ENCODE measurements around the gene SLIT3. TPM values are rescaled to one million over a fixed set of nuclear protein-coding genes. Genes with fewer than 3 reads are reported as not detected.

Gene SLIT3
- total RNA-seq, 1 donor from 2014 or later: 0.66 TPM

DNA sequence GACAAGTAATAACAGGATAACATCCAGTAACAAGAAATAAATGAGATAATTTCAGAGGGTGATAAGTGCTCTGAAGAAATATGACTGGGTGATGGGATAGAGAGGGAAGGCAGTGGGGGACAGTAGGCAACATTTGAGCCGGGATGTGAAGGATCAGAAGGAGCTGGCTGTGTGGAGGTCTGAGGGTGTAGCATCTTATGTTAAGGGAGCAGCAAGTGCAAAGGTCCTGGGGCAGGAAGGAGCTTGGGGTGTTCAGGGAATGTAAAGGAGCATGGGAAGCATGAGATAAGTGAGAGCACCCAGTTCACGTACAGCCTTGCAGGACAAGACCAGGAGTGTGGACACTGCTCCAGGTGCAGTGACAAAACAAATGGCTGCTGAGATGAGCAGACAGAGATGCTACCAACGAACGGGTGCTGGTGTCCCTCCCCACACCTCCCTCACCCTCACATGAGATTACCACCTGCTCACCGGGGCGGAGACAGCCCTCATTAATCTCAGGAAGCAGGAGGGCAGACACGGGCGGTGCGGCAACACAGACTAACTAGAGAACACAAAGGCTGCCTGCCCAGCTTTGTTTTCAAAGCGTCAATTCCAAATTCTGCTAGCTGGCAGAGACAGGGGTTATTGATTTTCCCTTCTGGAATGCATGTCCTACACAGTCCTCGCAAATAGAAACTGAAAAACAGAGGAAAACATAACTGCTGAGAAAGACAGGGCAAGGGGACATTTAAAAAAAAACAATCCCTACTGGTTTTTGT is 423.6 kb downstream of the SLIT3 start:
- intact Hi-C loops (cut with micrococcal nuclease): no loop called here

GRCh38 chr5:168876419-168876818 is 424.5 kb downstream of the SLIT3 start:
- intact Hi-C loops (cut with micrococcal nuclease): no loop called here

DNA sequence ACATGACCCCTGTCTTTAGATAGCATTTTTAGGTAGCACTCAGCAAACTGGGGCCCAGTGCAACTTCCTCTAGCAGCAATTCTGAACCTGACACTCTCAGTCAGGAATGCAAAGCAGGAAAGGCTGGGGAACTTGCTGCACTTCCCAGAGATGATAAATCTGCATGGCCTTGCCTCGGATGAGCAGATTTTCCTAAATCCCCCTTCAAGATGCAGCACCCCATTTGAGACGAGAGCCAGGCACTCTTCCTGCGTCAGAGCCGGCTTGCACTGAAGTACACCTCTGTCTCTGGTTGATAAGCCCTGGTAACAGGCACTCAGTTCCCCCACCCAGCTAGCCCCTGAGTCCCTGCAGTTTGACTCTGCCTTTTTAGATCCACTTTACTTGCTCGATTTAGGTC is 425.1 kb downstream of the SLIT3 start:
- intact Hi-C loops (cut with micrococcal nuclease): no loop called here

GRCh38 chr5:168874713-168875380 is 426.1 kb downstream of the SLIT3 start:
- intact Hi-C loops (cut with micrococcal nuclease): no loop called here

DNA sequence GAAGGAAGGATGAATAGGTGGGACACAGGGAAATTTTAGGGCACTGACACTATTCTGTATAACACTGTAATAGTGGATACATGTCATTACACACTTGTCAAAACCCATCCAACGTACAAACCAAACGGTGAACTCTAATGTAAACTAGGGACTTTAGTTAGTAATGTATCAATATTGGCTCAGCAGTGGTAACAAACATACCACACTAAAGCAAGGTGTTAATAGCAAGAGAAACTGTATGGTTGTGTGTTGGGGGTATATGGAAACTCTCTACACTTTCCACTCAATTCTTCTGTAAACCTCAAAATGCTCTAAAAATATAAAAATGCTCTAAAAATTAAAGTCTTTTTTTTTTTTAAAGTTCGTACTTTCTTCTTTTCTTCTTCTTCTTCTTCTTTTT is 428.7 kb downstream of the SLIT3 start:
- intact Hi-C loops (cut with micrococcal nuclease): no loop called here

DNA sequence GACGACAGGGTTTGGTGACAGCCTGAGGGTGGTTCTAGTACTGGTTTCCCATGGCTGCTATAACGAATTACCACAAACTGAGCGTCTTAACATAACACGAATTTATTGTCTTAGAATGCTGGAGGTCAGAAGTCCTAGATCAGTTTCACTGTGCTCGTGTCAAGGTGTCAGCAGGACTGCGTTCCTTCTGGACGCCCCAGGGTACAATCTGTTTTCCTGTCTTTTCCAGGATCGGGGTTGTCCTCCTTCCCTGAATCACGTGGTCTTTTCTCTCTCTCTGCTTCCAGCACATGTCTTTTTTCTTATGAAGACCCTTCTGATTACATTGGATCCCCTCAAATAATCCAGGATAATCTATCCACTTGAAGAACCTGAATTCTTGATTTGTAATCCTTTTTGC is 430.0 kb downstream of the SLIT3 start:
- intact Hi-C loops (cut with micrococcal nuclease): no loop called here

DNA sequence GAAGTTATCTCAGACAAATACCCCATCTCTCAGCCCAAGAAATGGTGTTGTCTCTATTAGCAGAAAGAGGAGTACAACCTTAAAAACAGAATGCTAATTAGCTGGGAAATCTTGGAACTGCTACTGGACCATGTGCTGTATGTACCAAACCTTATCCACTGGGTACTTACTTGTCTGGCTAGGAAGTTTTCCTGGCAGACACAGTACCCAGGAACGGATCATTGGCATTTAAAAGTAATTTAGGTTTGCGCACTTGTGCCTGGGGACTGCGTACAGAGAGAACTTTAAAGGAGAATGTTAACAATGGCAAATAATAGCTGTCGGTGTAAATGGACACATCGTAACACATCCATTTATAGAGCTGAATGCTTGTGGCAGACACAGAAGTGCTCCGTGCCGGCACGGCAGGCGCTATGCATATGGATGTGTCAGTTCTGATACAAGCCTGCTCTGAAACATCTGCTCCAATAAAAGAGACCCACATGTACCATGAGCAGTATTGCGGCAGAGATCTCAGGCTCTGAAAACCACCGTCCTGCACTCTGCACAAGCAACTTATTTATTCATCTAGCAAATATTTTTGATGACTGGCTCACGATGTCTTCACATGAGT is 431.2 kb downstream of the SLIT3 start:
- intact Hi-C loops (cut with micrococcal nuclease): no loop called here

- intact Hi-C loops (cut with micrococcal nuclease): no loop called here
Measured at GRCh38 chr5:168867241-168867640, 433.7 kb downstream of the SLIT3 start.

DNA sequence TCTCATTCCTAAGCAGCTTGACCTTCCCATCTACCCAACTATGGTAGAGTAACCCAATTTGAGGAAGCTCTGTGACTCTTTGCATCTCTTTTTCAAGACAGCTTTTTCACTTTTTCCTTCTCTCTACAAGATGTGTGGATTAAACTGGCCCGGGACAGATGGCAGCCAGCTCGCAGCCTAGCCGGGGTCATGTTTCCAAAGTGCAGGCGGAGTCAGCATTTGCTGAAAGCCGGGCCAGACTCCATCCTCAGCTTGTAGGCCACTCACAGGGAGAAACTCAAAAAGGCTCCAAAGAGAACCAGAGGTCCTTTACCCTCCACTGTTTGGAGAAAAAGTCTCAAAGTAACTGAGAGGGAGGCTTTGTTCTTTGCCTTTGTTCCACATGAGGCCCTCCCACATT is 435.0 kb downstream of the SLIT3 start:
- intact Hi-C loops (cut with micrococcal nuclease): no loop called here

- intact Hi-C loops (cut with micrococcal nuclease): no loop called here
Measured at GRCh38 chr5:168863021-168863420, 437.9 kb downstream of the SLIT3 start.

GRCh38 chr5:168860503-168860902 is 440.4 kb downstream of the SLIT3 start:
- intact Hi-C loops (cut with micrococcal nuclease): no loop called here

DNA sequence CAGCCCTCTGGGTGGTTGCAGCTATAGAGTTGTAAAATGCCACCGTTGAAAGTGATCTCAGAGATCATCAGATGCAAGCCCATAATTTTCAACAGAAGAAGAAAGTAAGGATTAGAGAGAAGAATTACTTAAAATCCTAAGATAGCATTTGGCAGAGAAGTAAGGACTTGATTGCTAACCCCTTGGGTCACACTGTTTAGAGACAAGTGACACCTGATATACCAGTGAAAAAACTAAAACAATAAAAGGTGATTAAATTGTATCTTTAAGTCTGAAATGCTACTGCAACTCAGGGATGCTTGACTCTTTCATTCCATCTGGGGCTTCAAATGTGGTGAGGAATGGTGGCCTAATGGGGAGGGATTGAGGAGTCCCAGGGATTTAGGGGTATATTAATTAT is 440.9 kb downstream of the SLIT3 start:
- intact Hi-C loops (cut with micrococcal nuclease): no loop called here

DNA sequence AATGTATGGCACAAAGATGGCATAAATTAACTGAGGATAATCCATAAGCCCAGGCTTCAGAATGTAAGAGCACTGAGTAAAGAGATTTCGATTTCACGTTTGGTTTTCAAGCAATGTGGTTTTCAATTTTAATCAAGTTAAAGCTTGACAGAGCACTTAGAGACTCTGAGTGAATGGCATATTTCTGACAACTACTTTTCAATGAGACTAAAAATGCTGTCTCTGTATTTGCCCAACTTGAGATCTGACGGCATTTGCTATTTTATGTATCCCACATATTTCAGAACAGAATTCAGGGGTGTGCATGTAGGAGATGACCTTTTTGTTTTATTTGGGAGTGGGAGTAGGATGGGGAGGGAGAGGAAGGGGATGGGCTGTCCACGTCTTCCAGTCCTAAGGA is 441.5 kb downstream of the SLIT3 start:
- intact Hi-C loops (cut with micrococcal nuclease): no loop called here

DNA sequence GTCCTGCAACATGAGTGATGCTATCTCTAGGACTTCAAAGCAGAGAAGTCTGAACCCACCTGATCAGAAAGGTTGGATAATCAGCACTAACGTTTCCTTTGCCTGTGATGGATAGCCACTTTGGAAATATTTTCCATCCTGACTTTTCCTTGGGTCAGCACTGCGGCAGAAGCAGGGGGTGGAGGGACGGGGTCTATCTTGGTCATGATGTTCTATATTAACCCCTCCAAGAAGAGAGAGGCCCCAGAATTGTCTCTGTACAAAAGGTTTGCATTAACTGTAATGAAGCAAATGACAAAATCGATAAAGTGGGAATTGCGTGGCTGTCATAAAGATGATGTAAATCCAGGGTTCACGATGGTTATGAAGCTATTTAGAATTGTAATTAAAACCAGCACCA is 441.9 kb downstream of the SLIT3 start:
- intact Hi-C loops (cut with micrococcal nuclease): no loop called here

- intact Hi-C loops (cut with micrococcal nuclease): no loop called here
Measured at GRCh38 chr5:168858371-168858770, 442.6 kb downstream of the SLIT3 start.

- intact Hi-C loops (cut with micrococcal nuclease): loop anchor here (5.0 kb wide), 1 partner anchor 52 kb away; no protein-coding TSS in a partner anchor
Measured at GRCh38 chr5:168853972-168854371, 447.0 kb downstream of the SLIT3 start.

DNA sequence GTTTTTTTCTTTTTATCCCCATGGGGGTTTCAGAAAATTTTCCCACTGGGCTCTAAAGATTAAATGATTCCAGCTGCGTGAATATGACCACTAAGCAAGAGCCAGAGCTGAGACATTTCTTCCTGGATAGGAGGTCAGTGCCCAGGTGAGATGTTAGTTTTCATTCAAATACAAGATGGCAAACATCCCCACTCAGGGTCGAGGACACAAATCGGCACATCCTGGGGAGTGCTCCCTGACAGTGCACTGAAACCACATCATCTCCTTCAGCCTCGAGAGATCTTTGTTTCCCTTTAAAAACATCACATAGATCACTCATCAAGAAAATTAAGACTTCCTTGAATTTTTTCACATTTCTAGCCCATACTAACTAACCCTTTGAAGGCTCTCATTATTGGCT is 448.6 kb downstream of the SLIT3 start:
- intact Hi-C loops (cut with micrococcal nuclease): loop anchor here (1.0 to 5.0 kb wide), 3 partner anchors 16 to 273 kb away; partner anchors contain the start of gene PANK3

DNA sequence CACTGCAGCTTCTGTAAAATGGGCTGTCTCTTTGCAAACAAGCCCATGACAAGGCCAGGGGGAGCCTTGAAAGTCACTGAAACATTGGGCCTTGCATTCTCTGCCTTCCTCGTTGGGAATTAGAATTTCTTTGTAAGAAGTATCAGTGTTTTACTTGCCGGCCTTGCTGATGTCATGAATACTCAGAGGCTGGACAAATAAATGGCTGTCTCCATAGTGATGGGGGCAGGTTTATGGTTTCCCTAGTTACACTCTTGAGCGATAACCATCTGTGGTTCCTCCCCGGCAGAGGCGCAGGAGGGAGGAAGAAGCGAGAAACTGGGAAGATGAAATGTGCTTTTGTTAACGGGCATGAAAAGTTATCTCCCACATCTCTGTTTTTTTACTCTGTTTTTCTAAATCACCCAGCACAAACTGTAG is 449.0 kb downstream of the SLIT3 start:
- intact Hi-C loops (cut with micrococcal nuclease): loop anchor here (1.0 to 5.0 kb wide), 3 partner anchors 16 to 273 kb away; partner anchors contain the start of gene PANK3

- intact Hi-C loops (cut with micrococcal nuclease): loop anchor here (5.0 kb wide), 1 partner anchor 48 kb away; no protein-coding TSS in a partner anchor
Measured at GRCh38 chr5:168850683-168851082, 450.3 kb downstream of the SLIT3 start.

- intact Hi-C loops (cut with micrococcal nuclease): no loop called here
Measured at GRCh38 chr5:168848569-168848968, 452.4 kb downstream of the SLIT3 start.

DNA sequence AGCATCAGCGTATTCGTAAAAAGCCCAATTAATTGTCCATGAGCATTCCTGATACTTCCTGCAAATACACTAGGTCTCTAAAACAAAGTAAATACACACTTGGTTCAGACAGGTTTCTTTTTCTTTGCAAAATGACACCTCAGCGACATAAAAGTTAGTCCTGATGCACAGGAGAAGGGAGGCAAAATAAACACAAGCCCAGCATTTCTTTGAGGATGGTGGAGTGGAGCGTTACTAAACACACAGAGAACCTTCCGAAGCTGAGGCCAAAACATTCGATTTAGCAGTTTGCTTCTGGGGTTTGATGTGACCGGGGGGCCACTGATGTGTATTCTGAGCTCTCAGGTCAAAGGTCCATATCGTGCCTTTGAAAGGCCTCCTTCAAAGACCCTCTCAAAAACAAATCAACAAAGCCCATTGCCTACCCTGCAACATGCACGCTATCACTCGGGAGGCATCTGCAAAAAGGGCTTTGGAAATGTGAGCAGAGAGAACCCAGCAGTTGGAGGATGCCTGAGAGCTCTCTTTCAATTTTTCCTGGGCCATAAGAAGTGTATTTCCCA is 453.3 kb downstream of the SLIT3 start:
- intact Hi-C loops (cut with micrococcal nuclease): no loop called here

DNA sequence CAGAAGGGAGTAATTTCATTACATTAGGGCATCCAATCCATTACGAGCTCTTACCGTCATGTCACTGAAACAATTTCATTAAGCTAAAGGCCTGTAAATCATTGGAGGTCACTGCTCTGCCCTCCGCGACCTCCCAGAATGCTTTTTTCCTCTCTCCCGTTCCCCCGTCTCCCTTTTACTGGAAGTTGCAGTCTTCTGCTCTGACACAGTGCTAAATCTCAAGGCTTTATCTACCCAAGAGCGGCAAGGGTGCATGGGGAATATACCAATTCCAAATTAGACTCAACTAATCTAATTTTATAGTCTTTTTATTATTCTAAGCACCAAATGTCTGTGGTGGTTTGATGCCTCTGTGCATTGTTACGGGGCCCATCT is 456.0 kb downstream of the SLIT3 start:
- intact Hi-C loops (cut with micrococcal nuclease): no loop called here

Data from T-helper 2 cell treated with Interferon-gamma antibody and Interleukin-4, amounts not matched to agents 100 ng/mL and 5 ng/mL, for 36 hours (primary cell).